Psoas muscle (tissue), 8 donors: ENCODE data around the gene GNB5. TPM values are rescaled to one million over a fixed set of nuclear protein-coding genes. Genes with fewer than 3 reads are reported as not detected.

ENCODE experiments used
- ATAC-seq, 4 donors: fragments of 200-7000 bp; cut with Tn5 transposase; one replicate each; pipeline ENCODE4 v1.9.1; 2020; ENCODE audit warnings: moderate library complexity in 3 of 4, mild to moderate bottlenecking in 2 of 4
- DNase-seq, 2 donors: peaks; one replicate each; pipeline ENCODE4 v3.0.0-alpha.2; 2020
- H3K27ac ChIP-seq: fragments of 200-600 bp; one replicate; pipeline ENCODE4 v1.8.0; 2022
- H3K27me3 ChIP-seq, 3 donors: fragments of 200-600 bp in 1 of 3; one replicate each; pipeline versions ENCODE4 v1.6.1 to v1.8.0; 2013 to 2022; ENCODE audit warnings: low read length in 2 of 3, mild to moderate bottlenecking in 2 of 3, moderate library complexity in 1 of 3; ENCODE audit not compliant: insufficient read depth in 3 of 3
- H3K36me3 ChIP-seq, 2 donors: fragments of 200-600 bp in 1 of 2; one replicate each; pipeline versions ENCODE4 v1.6.1 to v1.8.0; 2013 to 2022; ENCODE audit warnings: low read depth in 1 of 2, mild to moderate bottlenecking in 1 of 2, moderate library complexity in 1 of 2; ENCODE audit not compliant: insufficient read depth in 1 of 2
- H3K4me1 ChIP-seq: fragments of 200-600 bp; one replicate; pipeline ENCODE4 v1.8.0; 2022
- H3K4me3 ChIP-seq: fragments of 200-600 bp; one replicate; pipeline ENCODE4 v1.8.0; 2022; ENCODE audit warnings: mild to moderate bottlenecking
- H3K9me3 ChIP-seq: fragments of 200-600 bp; one replicate; pipeline ENCODE4 v1.8.0; 2022
- WGBS, 3 donors: extraction: QIAGEN DNeasy Blood & Tissue Kit; methylation state at CpG; one replicate each; pipeline versions ENCODE4 v1.1.6 to v1.1.7; 2013; 5-methylcytosine and 5-hydroxymethylcytosine counted together
- intact Hi-C, 2 donors: fragments of 100-400 bp; cut with DNase I; formaldehyde crosslinking; loops; one replicate each; pipeline versions ENCODE4 v1.11.0 to v1.14.2; 2022
- polyA plus RNA-seq, 3 donors: library from polyadenylated mRNA; stranded (reverse); fragments of 200-250 nt; gene quantifications; one replicate each; pipeline ENCODE4 v1.2.3, GENCODE V29; 2013
- total RNA-seq, 4 donors: library from RNA; stranded (reverse); fragmentation: NEBNext Ultra II Directional in 2 of 4; extraction: Animal tissue kit (Norgen Biotek cat#: 25700) in 2 of 4; gene quantifications; one replicate each; pipeline versions ENCODE4 v1.2.1 to v1.2.4, GENCODE V29; 2021 to 2023
- TF ChIP-seq, protein P1 (sequence below): fragments of 200-600 bp; IDR thresholded peaks from one replicate; pipeline ENCODE4 v1.8.0; 2022; ENCODE audit warnings: antibody characterized with exemption
- donor health status: healthy with polysubstance abuse.
- donor health status: DM: no; HTN: no; CAD: no; lungs with moderate emphysema.
- donor health status: Bipolar disorder and iron deficiency.
- donor health status: healthy.
- donor health status: DM: yes; HTN: yes; CAD: no.
- donor health status: DM: no; HTN: no; CAD: no.
- donor health status: DM: no; HTN: no; CAD: no.
- donor health status: DM: yes; HTN: yes; CAD: no.

GNB5 gene
- total and polyA plus RNA-seq, 7 donors: 0.86 to 2.5 (median 1.4) TPM

DNA sequence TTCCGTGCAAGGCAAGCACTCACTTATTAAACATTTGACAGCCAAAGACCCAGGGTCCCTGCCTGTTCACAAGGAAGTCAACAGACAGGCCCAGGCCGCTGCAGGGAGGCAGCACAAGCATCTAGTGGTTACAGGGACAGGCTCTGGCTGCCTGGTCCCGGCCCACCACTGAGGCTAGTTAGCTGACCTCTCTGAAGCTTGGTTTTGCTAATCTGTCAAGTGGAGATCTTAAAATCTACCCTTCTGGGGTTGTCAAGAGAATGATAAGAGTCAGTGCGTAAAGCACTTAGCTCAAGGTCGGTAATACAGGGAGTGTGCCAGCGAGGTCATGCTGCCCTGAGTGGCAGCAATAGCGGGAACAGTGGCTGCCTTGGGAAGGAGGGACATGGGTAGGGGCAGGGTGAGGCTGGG is 6.0 kb downstream of the GNB5 start:
- Histone ChIP-seq H3K4me3 (no peak overlapping the region), H3K4me1 (no peaks in the 10 kb centered on the region), H3K36me3 (no peaks in the 10 kb centered on the region), H3K9me3 (no peaks in the 10 kb centered on the region), H3K27me3 (peaks cover 0 to 12% (median 2%) of the 10 kb centered on the region in 3 donors), H3K27ac (no peak overlapping the region)
- ATAC-seq (no peak), DNase-seq (no peak)
- TF ChIP-seq, protein P1, sequence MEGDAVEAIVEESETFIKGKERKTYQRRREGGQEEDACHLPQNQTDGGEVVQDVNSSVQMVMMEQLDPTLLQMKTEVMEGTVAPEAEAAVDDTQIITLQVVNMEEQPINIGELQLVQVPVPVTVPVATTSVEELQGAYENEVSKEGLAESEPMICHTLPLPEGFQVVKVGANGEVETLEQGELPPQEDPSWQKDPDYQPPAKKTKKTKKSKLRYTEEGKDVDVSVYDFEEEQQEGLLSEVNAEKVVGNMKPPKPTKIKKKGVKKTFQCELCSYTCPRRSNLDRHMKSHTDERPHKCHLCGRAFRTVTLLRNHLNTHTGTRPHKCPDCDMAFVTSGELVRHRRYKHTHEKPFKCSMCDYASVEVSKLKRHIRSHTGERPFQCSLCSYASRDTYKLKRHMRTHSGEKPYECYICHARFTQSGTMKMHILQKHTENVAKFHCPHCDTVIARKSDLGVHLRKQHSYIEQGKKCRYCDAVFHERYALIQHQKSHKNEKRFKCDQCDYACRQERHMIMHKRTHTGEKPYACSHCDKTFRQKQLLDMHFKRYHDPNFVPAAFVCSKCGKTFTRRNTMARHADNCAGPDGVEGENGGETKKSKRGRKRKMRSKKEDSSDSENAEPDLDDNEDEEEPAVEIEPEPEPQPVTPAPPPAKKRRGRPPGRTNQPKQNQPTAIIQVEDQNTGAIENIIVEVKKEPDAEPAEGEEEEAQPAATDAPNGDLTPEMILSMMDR: no peak
- intact Hi-C loops: no loop called here
- WGBS, 3 donors: 87 to 94% (median 91%) methylated on average over 7 of the region's 7 CpGs

DNA sequence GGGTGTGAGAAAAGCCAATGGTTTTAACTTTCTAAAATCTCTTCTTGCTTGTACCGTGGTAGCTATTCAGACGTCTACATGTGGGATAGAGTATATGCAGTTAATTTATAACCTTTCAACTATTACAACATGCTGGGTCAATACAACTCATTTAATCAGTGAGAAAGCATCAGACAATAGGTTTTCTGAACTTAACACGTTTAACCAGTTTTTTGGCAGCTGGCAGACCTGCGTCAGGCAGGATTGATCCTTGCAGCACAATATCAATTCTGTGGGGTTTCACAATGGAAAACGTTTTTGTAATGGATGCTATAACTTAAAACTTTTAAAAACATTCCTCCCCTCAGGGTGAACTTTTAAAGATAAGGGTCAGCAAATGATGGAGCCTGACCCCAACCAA is 6.5 kb downstream of the GNB5 start:
- H3K27ac ChIP-seq: no peak overlapping the region

DNA sequence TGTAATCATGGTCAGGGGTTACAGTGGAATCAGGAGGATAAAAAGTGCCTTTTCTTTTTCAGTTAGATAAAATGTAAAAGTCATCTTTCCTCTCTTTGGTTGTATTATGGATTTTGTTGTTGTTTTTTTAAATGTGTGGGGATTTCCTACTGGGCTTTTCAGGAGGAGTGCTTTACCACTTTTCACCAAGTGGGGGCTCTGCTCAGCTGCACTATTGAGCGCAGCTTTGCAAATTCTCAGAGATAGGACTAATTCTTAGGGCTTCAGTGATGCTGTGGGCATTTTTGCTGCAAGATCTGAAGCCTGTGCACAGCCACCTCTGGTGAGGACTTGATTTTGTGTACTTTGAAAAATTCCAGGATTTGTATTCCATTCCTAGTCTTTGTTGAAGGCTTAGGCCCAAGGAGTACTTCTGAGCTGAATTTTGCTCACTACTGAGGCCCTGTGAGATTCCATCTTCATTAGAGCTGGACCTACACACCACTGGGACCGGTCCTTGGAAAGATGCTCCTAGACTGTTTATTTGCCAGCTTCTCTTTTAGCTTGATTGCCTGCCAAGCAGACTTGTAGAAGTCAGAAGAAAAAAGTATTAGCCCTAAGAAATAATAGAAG is 7.5 kb downstream of the GNB5 start:
- DNase-seq: no peak
- H3K9me3 ChIP-seq: no peaks in the 10 kb centered on the region
- TF ChIP-seq, protein P1: peak; percentile 60
- H3K36me3 ChIP-seq: no peaks in the 10 kb centered on the region
- H3K27ac ChIP-seq: no peak overlapping the region
- H3K4me3 ChIP-seq: no peak overlapping the region
- peak in 1 of 4 donors; percentile 45 for ATAC-seq
- H3K4me1 ChIP-seq: no peaks in the 10 kb centered on the region
- peaks cover 0 to 27% (median 2%) of the 10 kb centered on the region in 3 donors for H3K27me3 ChIP-seq
- WGBS, 3 donors: 39 to 55% (median 44%) methylated on average over 2 of the region's 2 CpGs
- intact Hi-C loops: loop anchor here (5.0 kb wide), 1 partner anchor 44 kb away; no protein-coding TSS in a partner anchor

More for the DNA sequence above, 6.5 kb downstream of the GNB5 start:
- WGBS, 3 donors: 68 to 74% (median 72%) methylated on average over 5 of the region's 5 CpGs
- TF ChIP-seq, protein P1: no peak
- Histone ChIP-seq H3K36me3 (no peaks in the 10 kb centered on the region), H3K9me3 (no peaks in the 10 kb centered on the region), H3K27me3 (peaks cover 0 to 17% (median 2%) of the 10 kb centered on the region in 3 donors), H3K4me1 (no peaks in the 10 kb centered on the region), H3K4me3 (no peak overlapping the region)
- intact Hi-C loops: loop anchor here (5.0 kb wide), 1 partner anchor 43 kb away; no protein-coding TSS in a partner anchor
- DNase-seq: no peak
- ATAC-seq: no peak

DNA sequence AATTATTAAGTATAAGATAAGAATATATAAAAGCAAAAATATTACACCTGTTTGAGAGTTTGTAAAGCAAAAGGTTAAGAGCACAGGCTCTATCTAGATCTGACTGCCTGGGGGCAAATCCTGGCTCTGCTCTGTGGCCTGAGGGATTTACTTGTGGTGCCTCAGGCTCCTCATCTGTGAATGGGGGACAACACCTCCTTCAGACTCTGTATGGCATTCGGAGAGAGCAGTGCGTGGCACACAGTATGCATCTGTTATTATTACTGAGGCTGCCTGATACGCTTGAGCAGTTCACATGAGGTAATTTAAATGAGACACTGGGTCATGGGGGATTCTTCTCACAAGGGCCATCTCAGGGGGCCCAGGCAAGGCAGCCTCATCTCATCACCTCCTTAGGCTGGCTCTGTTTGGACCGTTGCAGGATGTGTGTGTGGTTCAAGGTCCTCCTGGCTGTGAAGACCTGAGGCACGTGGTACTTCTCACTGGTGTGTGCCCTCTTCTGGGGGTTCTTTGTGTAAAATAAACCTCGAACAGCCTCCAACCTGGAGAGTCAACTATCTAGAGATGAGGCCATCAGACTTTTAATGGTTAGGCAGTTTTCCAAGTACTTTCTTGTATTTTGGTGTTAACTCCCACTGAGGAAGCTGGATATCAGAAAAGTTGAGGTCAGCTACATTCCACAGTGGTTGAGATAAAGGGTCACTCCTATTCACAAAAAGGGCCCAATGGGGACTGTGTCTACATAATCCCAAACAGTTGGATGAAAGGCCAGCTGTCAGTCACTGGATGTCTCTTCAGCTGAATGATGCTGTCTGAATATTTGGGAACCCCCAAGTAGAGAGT is 9.0 kb downstream of the GNB5 start:
- DNase-seq: no peak
- TF ChIP-seq, protein P1: no peak
- no peak for ATAC-seq
- Histone ChIP-seq H3K27me3 (peaks cover 0 to 31% (median 2%) of the 10 kb centered on the region in 3 donors), H3K36me3 (no peaks in the 10 kb centered on the region), H3K4me1 (no peaks in the 10 kb centered on the region), H3K27ac (no peak overlapping the region), H3K4me3 (no peak overlapping the region), H3K9me3 (no peaks in the 10 kb centered on the region)
- 89 to 92% (median 90%) methylated on average over 6 of the region's 6 CpGs for WGBS, 3 donors
- intact Hi-C loops: loop anchor here (5.0 kb wide), 1 partner anchor 45 kb away; no protein-coding TSS in a partner anchor
